DOHH2 (cell line): ENCODE data around the gene FOXK2.
"Not testable (repeated sequence)": the region's sequence is repeated elsewhere in the genome, so short reads cannot be mapped to it uniquely, and the experiment has no call there.

Experiments used
- CTCF ChIP-seq: fragments of 200-600 bp; sonication (generic); IDR thresholded peaks from one replicate; pipeline ENCODE4 v1.5.1; 2014; ENCODE audit warnings: antibody characterized with exemption, mild to moderate bottlenecking, low read depth, low read length; ENCODE audit not compliant: poor library complexity, severe bottlenecking
- EZH2phosphoT487 ChIP-seq: fragments of 200-600 bp; sonication (generic); IDR thresholded peaks from 2 replicates; pipeline ENCODE4 v1.6.1; 2017; ENCODE audit warnings: borderline replicate concordance, mild to moderate bottlenecking, antibody characterized with exemption, low read length, moderate library complexity, mixed read lengths

GRCh38 chr17:82537228-82537627, 17.7 kb downstream of the FOXK2 start:
- TF ChIP-seq CTCF, EZH2phosphoT487: not testable (repeated sequence)
